ENCODE measurements around the gene TEF. TPM values are rescaled to one million over a fixed set of nuclear protein-coding genes. Genes with fewer than 3 reads are reported as not detected.

The TEF gene
- total RNA-seq, 1 experiment from 2014 or later: 3.9 TPM

DNA sequence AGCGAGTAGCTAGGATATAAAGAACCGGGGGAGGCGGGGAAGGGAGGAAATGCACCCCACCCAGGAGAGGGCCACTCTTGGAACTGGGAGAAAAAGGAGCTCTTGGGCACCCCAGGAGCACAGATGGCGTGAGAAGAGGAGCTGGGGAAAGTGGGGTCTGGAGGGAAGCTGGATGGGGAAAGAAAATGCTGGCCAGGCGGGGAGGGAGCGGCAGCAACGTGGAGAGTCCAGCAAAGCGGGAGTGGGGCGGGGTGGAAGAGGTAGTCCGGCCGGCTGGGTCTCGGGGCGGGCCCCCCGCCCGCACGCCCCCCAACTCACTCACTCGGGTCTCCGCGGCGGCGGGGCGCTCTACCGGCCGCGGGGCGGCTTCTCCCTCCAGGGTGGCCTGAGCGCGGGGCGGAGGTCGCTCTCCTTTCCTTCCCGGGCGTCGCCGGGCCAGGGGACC, 64.3 kb downstream of the TEF start:
- H3K4me3 ChIP-seq (ENCODE audit: low read depth, low read length, poor library complexity, severe bottlenecking): peak overlapping the region; percentile 100
- peak; percentile 42 for DNase-seq (ENCODE audit: low spot score)
- intact Hi-C loops (cut with micrococcal nuclease; ENCODE audit: unreplicated experiment): loop anchor here (5.0 kb wide), 1 partner anchor 354 kb away; the partner anchor contains the start of gene EP300
- CTCF ChIA-PET: interaction anchor here (0.6 kb wide), 1 partner anchor 43 kb away, joined by 3 read pairs; no protein-coding TSS in a partner anchor
- BruUV-seq (replicated peaks): no TSS peak
- peaks cover 14% of the 10 kb centered on the region for H3K4me1 ChIP-seq (ENCODE audit: insufficient read depth, low read length, poor library complexity, severe bottlenecking)
- peaks cover 20% of the 10 kb centered on the region for H3K36me3 ChIP-seq (ENCODE audit: insufficient read depth, low read length, poor library complexity, severe bottlenecking)
- POLR2A ChIA-PET (ENCODE audit: low non-redundant PET): interaction anchor here (0.6 to 1.5 kb wide), 7 partner anchors 10 to 175 kb away, joined by 3 to 5 read pairs (median 4); partner anchors contain the start of genes PMM1 and XRCC6
- no peaks in the 10 kb centered on the region for H3K27me3 ChIP-seq (replicated peaks; ENCODE audit: insufficient read depth, low read depth, low read length, poor library complexity)
- TF ChIP-seq, protein P1, sequence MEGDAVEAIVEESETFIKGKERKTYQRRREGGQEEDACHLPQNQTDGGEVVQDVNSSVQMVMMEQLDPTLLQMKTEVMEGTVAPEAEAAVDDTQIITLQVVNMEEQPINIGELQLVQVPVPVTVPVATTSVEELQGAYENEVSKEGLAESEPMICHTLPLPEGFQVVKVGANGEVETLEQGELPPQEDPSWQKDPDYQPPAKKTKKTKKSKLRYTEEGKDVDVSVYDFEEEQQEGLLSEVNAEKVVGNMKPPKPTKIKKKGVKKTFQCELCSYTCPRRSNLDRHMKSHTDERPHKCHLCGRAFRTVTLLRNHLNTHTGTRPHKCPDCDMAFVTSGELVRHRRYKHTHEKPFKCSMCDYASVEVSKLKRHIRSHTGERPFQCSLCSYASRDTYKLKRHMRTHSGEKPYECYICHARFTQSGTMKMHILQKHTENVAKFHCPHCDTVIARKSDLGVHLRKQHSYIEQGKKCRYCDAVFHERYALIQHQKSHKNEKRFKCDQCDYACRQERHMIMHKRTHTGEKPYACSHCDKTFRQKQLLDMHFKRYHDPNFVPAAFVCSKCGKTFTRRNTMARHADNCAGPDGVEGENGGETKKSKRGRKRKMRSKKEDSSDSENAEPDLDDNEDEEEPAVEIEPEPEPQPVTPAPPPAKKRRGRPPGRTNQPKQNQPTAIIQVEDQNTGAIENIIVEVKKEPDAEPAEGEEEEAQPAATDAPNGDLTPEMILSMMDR (conservative IDR thresholded peaks at IDR 0.05; ENCODE audit: low read depth, low read length): no peak
- no peak for TF ChIP-seq EZH2 (IDR thresholded peaks at IDR 0.05; ENCODE audit: borderline replicate concordance, low read depth, low read length, poor library complexity, severe bottlenecking)
- H3K9me3 ChIP-seq (ENCODE audit: low read depth, low read length, poor library complexity, severe bottlenecking): no peaks in the 10 kb centered on the region
- H3K27ac ChIP-seq (ENCODE audit: low read depth, low read length, poor library complexity, severe bottlenecking): peak overlapping the region; percentile 100

DNA sequence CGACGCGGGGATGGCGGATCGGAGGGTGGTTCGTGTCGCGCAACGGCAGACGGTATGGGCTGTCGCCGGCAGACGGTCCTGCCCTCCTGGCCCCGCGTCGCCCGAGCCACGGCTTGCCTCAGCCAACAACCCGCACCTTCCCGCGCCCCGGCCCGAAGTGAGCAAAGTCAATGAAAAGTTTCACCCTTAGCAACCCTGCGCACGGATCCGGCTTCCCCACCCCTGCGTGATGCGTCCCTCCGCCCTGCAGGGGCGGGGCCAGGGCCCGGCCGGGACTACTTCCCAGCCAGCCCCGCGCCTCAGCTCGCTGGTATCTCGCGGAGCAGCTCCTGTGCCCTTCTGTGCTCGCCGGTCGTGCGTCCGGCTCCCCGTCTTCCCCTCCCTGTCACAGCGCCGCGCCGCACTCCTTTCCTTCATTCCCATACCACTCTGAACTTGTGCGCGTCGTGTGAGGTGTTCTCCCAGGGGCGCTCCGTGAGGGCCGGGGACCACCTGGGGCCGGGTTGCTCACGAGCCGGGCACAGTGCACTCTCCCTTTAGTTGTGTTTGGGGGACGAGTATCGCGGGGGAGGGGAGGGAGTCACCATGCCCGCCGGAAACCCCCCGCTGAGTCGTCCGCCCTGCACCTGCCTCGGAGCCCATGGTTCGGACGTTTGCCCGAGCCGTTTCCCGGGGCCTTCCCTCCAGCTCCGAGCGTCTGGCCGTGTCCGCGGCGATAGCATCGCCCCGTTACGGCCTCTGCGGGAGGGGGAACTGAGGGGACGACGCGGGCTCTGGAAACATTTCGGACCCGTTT, 65.1 kb downstream of the TEF start, which contains the start of gene TOB2:
TOB2 (minus strand) TSS at position 163 of the 796 bp plus-strand sequence. CDS start 9,456 bp downstream, outside the sequence.
- peak within 1 kb of the TSS; percentile 100 for H3K4me3 ChIP-seq (ENCODE audit: low read depth, low read length, poor library complexity, severe bottlenecking)

More for the DNA sequence above, 65.1 kb downstream of the TEF start, which contains the start of gene TOB2:
- CTCF ChIA-PET: interaction anchor here (0.6 kb wide), 1 partner anchor 43 kb away, joined by 3 read pairs; no protein-coding TSS in a partner anchor
- Histone ChIP-seq H3K4me1 (ENCODE audit: insufficient read depth, low read length, poor library complexity, severe bottlenecking) (peaks cover 14% of the 10 kb centered on the region), H3K9me3 (ENCODE audit: low read depth, low read length, poor library complexity, severe bottlenecking) (no peaks in the 10 kb centered on the region), H3K27me3 (replicated peaks; ENCODE audit: insufficient read depth, low read depth, low read length, poor library complexity) (no peaks in the 10 kb centered on the region), H3K36me3 (ENCODE audit: insufficient read depth, low read length, poor library complexity, severe bottlenecking) (peaks cover 16% of the 10 kb centered on the region), H3K27ac (ENCODE audit: low read depth, low read length, poor library complexity, severe bottlenecking) (peak within 1 kb of the TSS; percentile 100)
- DNase-seq (ENCODE audit: low spot score): peak; percentile 97
- TSS peak; percentile 48 for BruUV-seq (replicated peaks)
- TF ChIP-seq, protein P1 (conservative IDR thresholded peaks at IDR 0.05; ENCODE audit: low read depth, low read length): no peak
- TF ChIP-seq EZH2 (IDR thresholded peaks at IDR 0.05; ENCODE audit: borderline replicate concordance, low read depth, low read length, poor library complexity, severe bottlenecking): no peak
- intact Hi-C loops (cut with micrococcal nuclease; ENCODE audit: unreplicated experiment): loop anchor here (5.0 kb wide), 1 partner anchor 355 kb away; the partner anchor contains the start of gene EP300
- POLR2A ChIA-PET (ENCODE audit: low non-redundant PET): interaction anchor here (0.6 to 1.5 kb wide), 6 partner anchors 10 to 175 kb away, joined by 3 to 5 read pairs (median 4); partner anchors contain the start of genes PMM1 and XRCC6
